Stimulated activated naive B cell treated with anti-CD40 and anti-IgM and Interleukin-4, amounts not matched to agents 10 μg/mL and 1 μg/mL and 100 μg/mL, for 72 hours (primary cell): Measurements from ENCODE around the gene AP5Z1.

Experiments used
- ATAC-seq, 2 donors: fragments of 150-1000 bp; cut with Tn5 transposase; replicated peaks; 2 replicates each; pipeline ENCODE4 v1.10.0; 2021; ENCODE audit warnings: moderate library complexity in 1 of 2
- DNase-seq: peaks from one replicate; pipeline ENCODE4 v3.0.0; 2021
- H3K27ac Mint-ChIP-seq: one replicate; pipeline ENCODE4 v1.8.0; 2022; ENCODE audit warnings: mild to moderate bottlenecking, mixed read lengths
- H3K27me3 Mint-ChIP-seq, 2 donors: one replicate each; pipeline ENCODE4 v1.8.0; 2022; ENCODE audit warnings: mixed read lengths in 2 of 2
- H3K36me3 Mint-ChIP-seq, 2 donors: one replicate each; pipeline ENCODE4 v1.8.0; 2022; ENCODE audit warnings: mixed read lengths in 2 of 2, mild to moderate bottlenecking in 1 of 2
- H3K4me1 Mint-ChIP-seq, 2 donors: one replicate each; pipeline ENCODE4 v1.8.0; 2022; ENCODE audit warnings: mixed read lengths in 2 of 2, mild to moderate bottlenecking in 1 of 2
- H3K4me3 Mint-ChIP-seq, 2 donors: one replicate each; pipeline ENCODE4 v1.8.0; 2022; ENCODE audit warnings: mild to moderate bottlenecking in 2 of 2, mixed read lengths in 2 of 2, moderate library complexity in 1 of 2
- H3K9me3 Mint-ChIP-seq, 2 donors: one replicate each; pipeline ENCODE4 v1.8.0; 2022; ENCODE audit warnings: mixed read lengths in 2 of 2, mild to moderate bottlenecking in 1 of 2

The AP5Z1 gene

GRCh38 chr7:4832711-4833110, 57.3 kb downstream of the AP5Z1 start:
- H3K36me3 Mint-ChIP-seq: peaks cover 0 to 5% of the 10 kb centered on the region in 2 donors
- no peak overlapping the region for H3K27ac Mint-ChIP-seq
- H3K27me3 Mint-ChIP-seq: peaks cover 0 to 4% of the 10 kb centered on the region in 2 donors
- H3K4me3 Mint-ChIP-seq: no peak overlapping the region
- no peak for DNase-seq
- H3K4me1 Mint-ChIP-seq: peaks cover 0 to 4% of the 10 kb centered on the region in 2 donors
- peaks cover 2 to 7% of the 10 kb centered on the region in 2 donors for H3K9me3 Mint-ChIP-seq
- ATAC-seq: no peak

GRCh38 chr7:4833176-4833575, 57.8 kb downstream of the AP5Z1 start:
- H3K36me3 Mint-ChIP-seq: peaks cover 0 to 5% of the 10 kb centered on the region in 2 donors
- peaks cover 0 to 4% of the 10 kb centered on the region in 2 donors for H3K27me3 Mint-ChIP-seq
- DNase-seq (no peak), ATAC-seq (no peak)
- no peak overlapping the region for H3K27ac Mint-ChIP-seq
- peaks cover 2 to 7% of the 10 kb centered on the region in 2 donors for H3K9me3 Mint-ChIP-seq
- H3K4me1 Mint-ChIP-seq: peaks cover 0 to 4% of the 10 kb centered on the region in 2 donors
- H3K4me3 Mint-ChIP-seq: no peak overlapping the region

GRCh38 chr7:4833691-4834600, 58.5 kb downstream of the AP5Z1 start:
- ATAC-seq (no peak), DNase-seq (no peak)
- Mint-ChIP-seq H3K27me3 (peaks cover 0 to 4% of the 10 kb centered on the region in 2 donors), H3K4me1 (peaks cover 0 to 4% of the 10 kb centered on the region in 2 donors), H3K36me3 (peaks cover 0 to 5% of the 10 kb centered on the region in 2 donors), H3K27ac (no peak overlapping the region), H3K9me3 (peaks cover 2 to 7% of the 10 kb centered on the region in 2 donors), H3K4me3 (no peak overlapping the region)

- no peak for ATAC-seq
- Mint-ChIP-seq H3K36me3 (peaks cover 0 to 5% of the 10 kb centered on the region in 2 donors), H3K4me1 (peaks cover 0 to 4% of the 10 kb centered on the region in 2 donors), H3K4me3 (no peak overlapping the region), H3K9me3 (peaks cover 0 to 3% of the 10 kb centered on the region in 2 donors), H3K27ac (no peak overlapping the region), H3K27me3 (peaks cover 0 to 4% of the 10 kb centered on the region in 2 donors)
- DNase-seq: no peak
These were observed 59.4 kb downstream of the AP5Z1 start for GRCh38 chr7:4834601-4835397.

DNA sequence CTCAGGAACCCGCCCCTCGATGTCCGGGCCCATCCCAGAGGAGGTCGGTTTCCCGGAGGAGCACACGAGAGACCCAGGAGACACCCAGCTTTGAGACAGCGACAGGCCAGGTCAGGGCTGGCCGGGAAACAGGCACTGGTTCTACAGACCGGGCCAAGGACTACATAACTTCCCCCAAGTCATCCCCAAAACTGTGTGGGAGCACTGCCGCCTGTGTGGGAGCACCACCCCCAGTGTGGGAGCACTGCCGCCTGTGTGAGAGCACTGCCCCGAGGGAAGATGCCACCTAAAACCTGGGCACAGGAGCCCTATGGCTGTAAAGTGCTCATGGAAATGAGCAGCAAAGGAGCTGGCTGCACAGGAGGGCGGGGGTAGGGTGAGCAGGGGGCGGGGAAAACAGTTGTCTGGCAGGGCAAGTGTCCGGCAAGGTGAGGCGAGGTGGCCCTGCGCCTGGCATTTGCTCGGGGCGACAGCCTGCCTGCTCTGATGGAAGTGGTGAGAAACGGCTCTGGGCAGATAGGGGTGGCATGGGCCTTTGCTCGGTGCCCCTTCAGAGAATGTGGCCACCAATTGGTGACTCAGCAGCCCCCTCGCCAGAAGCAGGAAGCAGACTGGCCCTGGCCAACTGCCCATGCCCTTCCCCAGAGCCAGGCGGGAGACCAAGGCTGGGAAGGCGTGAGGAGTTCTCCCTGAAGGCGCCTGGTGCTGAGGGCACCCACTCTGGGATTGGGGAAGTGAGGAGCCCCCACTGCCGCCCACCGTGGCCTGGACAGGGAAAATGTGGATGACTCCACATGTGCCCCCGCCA, 60.2 kb downstream of the AP5Z1 start:
- ATAC-seq: no peak
- H3K9me3 Mint-ChIP-seq: no peaks in the 10 kb centered on the region
- peaks cover 0 to 4% of the 10 kb centered on the region in 2 donors for H3K27me3 Mint-ChIP-seq
- DNase-seq: no peak
- H3K36me3 Mint-ChIP-seq: no peaks in the 10 kb centered on the region
- H3K4me3 Mint-ChIP-seq: no peak overlapping the region
- H3K4me1 Mint-ChIP-seq: no peaks in the 10 kb centered on the region
- no peak overlapping the region for H3K27ac Mint-ChIP-seq

DNA sequence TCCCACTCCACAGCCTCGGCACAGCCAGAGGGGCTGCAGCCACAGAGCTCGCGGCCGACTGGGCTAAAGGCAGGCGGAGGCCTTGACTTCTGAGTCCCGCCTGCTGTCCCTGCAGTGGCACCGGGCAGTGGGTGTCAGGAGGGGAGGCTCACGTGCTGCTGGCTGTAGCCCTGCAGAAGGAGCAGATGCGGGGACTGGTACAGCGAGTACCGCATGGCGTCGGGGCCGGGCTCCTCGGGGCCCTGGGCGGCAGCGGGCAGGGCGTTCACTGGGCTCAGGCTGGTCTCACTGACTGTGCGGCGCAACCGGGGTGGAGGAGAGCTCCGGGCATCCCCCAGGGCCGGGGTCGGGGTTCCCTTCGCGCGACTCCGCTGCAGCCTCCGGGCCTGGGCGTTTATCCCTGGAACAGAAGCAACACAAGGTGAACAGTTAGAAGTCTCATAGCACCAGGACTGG, 60.8 kb downstream of the AP5Z1 start:
- DNase-seq: no peak
- Mint-ChIP-seq H3K9me3 (no peaks in the 10 kb centered on the region), H3K27me3 (peaks cover 0 to 4% of the 10 kb centered on the region in 2 donors), H3K36me3 (no peaks in the 10 kb centered on the region), H3K4me3 (no peak overlapping the region), H3K27ac (no peak overlapping the region), H3K4me1 (no peaks in the 10 kb centered on the region)
- ATAC-seq: no peak

DNA sequence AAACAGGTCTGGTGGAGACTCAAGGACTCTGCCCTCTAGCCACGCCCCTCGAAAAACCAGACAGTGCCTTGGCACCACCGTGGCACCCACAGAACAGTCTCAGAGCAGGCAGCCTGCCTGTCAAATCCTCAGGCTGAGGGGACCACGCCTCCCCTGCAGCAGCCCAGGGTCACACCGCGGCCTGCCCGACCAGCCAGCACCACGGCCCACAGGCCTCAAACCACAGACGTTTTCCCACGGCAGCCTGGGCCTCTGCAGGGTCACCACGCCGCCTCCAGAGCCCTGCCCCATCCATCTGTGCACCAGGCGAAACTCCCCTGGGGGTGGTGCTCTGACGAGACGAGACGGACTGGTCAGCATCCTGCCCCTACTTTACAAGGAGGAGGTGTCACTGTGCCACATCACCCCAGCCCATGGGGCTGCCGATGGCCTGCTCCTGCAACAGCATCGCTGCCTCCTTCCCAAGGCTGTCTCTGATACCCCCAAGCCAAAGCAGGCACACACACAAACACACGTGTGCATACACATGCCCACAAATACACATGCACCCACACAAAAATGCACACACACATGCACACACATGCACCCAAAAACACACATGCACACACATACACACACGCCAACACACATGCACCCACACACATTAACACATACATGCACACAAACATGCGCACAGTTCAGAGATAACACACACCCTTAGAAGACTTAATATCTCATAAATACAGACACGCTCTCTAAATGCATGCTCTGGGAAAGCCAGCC, 61.8 kb downstream of the AP5Z1 start:
- Mint-ChIP-seq H3K27me3 (peaks cover 0 to 4% of the 10 kb centered on the region in 2 donors), H3K27ac (no peak overlapping the region), H3K4me1 (no peaks in the 10 kb centered on the region), H3K9me3 (no peaks in the 10 kb centered on the region), H3K36me3 (no peaks in the 10 kb centered on the region), H3K4me3 (no peak overlapping the region)
- no peak for ATAC-seq
- DNase-seq: no peak

- Mint-ChIP-seq H3K4me3 (no peak overlapping the region), H3K27ac (no peak overlapping the region), H3K27me3 (peaks cover 0 to 4% of the 10 kb centered on the region in 2 donors), H3K36me3 (no peaks in the 10 kb centered on the region), H3K4me1 (no peaks in the 10 kb centered on the region), H3K9me3 (no peaks in the 10 kb centered on the region)
- DNase-seq: no peak
- ATAC-seq: no peak
These were observed 62.6 kb downstream of the AP5Z1 start for GRCh38 chr7:4837803-4838625.

- no peaks in the 10 kb centered on the region for H3K36me3 Mint-ChIP-seq
- H3K27me3 Mint-ChIP-seq: peaks cover 0 to 4% of the 10 kb centered on the region in 2 donors
- H3K4me1 Mint-ChIP-seq: no peaks in the 10 kb centered on the region
- no peak overlapping the region for H3K27ac Mint-ChIP-seq
- H3K9me3 Mint-ChIP-seq: no peaks in the 10 kb centered on the region
- H3K4me3 Mint-ChIP-seq: no peak overlapping the region
- ATAC-seq (no peak), DNase-seq (no peak)
These were observed 63.4 kb downstream of the AP5Z1 start for GRCh38 chr7:4838626-4839334.

DNA sequence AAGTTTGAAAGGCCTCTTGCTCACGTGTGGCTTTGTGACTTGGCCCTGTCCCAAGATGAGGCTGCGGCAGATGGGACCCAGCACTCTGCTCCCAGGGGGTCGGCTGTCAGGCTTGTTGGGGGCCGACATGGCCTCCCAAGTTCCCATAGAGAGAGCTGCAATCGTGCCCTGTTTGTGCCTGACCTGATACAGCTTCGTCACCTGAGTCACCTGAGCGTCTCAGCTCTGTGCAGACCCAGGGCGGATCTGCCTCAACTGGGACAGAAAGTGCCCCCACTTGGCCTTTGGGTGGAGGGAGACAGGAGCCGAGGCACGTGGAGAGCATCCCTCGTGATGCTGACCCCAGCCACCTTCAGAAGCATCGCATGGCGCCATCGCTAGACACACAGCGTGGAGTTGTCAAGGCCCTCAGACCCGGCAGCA, 64.7 kb downstream of the AP5Z1 start:
- Mint-ChIP-seq H3K9me3 (no peaks in the 10 kb centered on the region), H3K27ac (no peak overlapping the region), H3K36me3 (no peaks in the 10 kb centered on the region), H3K4me1 (peaks cover 0 to 1% of the 10 kb centered on the region in 2 donors), H3K27me3 (peaks cover 6 to 9% of the 10 kb centered on the region in 2 donors), H3K4me3 (no peak overlapping the region)
- DNase-seq: no peak
- no peak for ATAC-seq
